K562 (cell line): Measurements from ENCODE around the gene PIP5KL1. TPM values are rescaled to one million over a fixed set of nuclear protein-coding genes. Genes with fewer than 3 reads are reported as not detected.

ENCODE experiments used
- ATAC-seq: fragments of 200-7000 bp; cut with Tn5 transposase; 3 replicates; pipeline ENCODE4 v1.9.1; 2020; ENCODE audit warnings: moderate library complexity
- BruUV-seq: library from RNA; stranded (reverse); fragments of 400-500 nt; replicated peaks from 2 replicates; lab custom pipeline; 2021; lab: Mats Ljungman, UMichigan
- CTCF ChIA-PET: fragments of 300-600 bp; formaldehyde crosslinking; extraction: SDS; loops from one replicate; lab custom pipeline; 2021; ENCODE audit warnings: low intra/inter-chr PET ratio; lab: Yijun Ruan, JAX
- POLR2A ChIA-PET: fragments of 300-600, 350-650 bp; sonication (Branson Sonifier 250); formaldehyde crosslinking; extraction: SDS; loops from one replicate; lab custom pipeline; 2021; ENCODE audit warnings: antibody characterized with exemption, inconsistent platforms; lab: Yijun Ruan, JAX
- DNase-seq, 4 experiments: peaks; one replicate each; pipeline versions ENCODE4 v3.0.0 to v3.0.0-alpha.2; 2011 to 2018; ENCODE audit warnings: low spot score in 3 of 4, mixed read lengths in 3 of 4; ENCODE audit errors: extremely low read depth in 1 of 4
- FAIRE-seq: peaks from 2 replicates; lab custom pipeline; 2011; peaks lifted over from hg19 to GRCh38; lab: Jason Lieb, UNC
- H2AFZ ChIP-seq: 2 replicates; pipeline ENCODE4 v1.6.0; 2011; ENCODE audit warnings: low read depth, low read length, control low read depth, inconsistent platforms
- H3K27ac ChIP-seq: fragments of 200-600 bp; 3 replicates; pipeline ENCODE4 v1.8.0; 2011; ENCODE audit warnings: low read depth, mild to moderate bottlenecking, control low read depth, inconsistent platforms, low read length, moderate library complexity, mixed read lengths; ENCODE audit errors: extremely low read depth
- H3K27me3 ChIP-seq, 2 experiments: fragments of 300-600 bp in 1 of 2; 2 replicates in 1 of 2; 3 replicates in 1 of 2; pipeline versions ENCODE4 v1.6.0 to v1.8.0; 2011; ENCODE audit warnings: inconsistent platforms in 2 of 2, low read length in 2 of 2, mild to moderate bottlenecking in 1 of 2, mixed read lengths in 1 of 2, moderate library complexity in 1 of 2; ENCODE audit not compliant: control insufficient read depth in 2 of 2, insufficient read depth in 2 of 2
- H3K36me3 ChIP-seq: fragments of 300-600 bp; 3 replicates; pipeline ENCODE4 v1.8.0; 2011; ENCODE audit warnings: mild to moderate bottlenecking, low read length, inconsistent platforms; ENCODE audit not compliant: control insufficient read depth, insufficient read depth
- H3K4me1 ChIP-seq, 2 experiments: fragments of 200-600 bp in 1 of 2; replicated peaks in 1 of 2; 2 replicates in 1 of 2; 3 replicates in 1 of 2; pipeline versions ENCODE4 v1.5.1 to v1.8.0; 2011; ENCODE audit warnings: inconsistent platforms in 2 of 2, low read length in 2 of 2, mild to moderate bottlenecking in 1 of 2, mixed read lengths in 1 of 2, moderate library complexity in 1 of 2; ENCODE audit not compliant: control insufficient read depth in 2 of 2, insufficient read depth in 2 of 2
- H3K4me2 ChIP-seq: 2 replicates; pipeline ENCODE4 v1.6.1; 2011; ENCODE audit warnings: low read length, control low read depth, inconsistent platforms, mixed read lengths; ENCODE audit not compliant: insufficient read depth
- H3K4me3 ChIP-seq: fragments of 200-600 bp; sonication (generic), shearing (Covaris generic); 2 replicates; pipeline ENCODE4 v1.5.1; 2016; ENCODE audit warnings: control low read depth, inconsistent platforms
- H3K79me2 ChIP-seq: fragments of 200-600 bp; 3 replicates; pipeline ENCODE4 v1.8.0; 2011; ENCODE audit warnings: low read length, inconsistent platforms; ENCODE audit not compliant: control insufficient read depth, insufficient read depth
- H3K9ac ChIP-seq, 2 experiments: 2 replicates each; pipeline versions ENCODE4 v1.6.0 to v1.6.1; 2011; ENCODE audit warnings: low read depth in 2 of 2, low read length in 2 of 2, control low read depth in 1 of 2, inconsistent platforms in 1 of 2, mild to moderate bottlenecking in 1 of 2, mixed read lengths in 1 of 2; ENCODE audit not compliant: insufficient read depth in 1 of 2
- H3K9me1 ChIP-seq: one replicate; pipeline ENCODE4 v1.6.0; 2011; ENCODE audit warnings: inconsistent platforms, mild to moderate bottlenecking, low read length, moderate library complexity; ENCODE audit not compliant: control insufficient read depth, insufficient read depth
- H3K9me3 ChIP-seq: replicated peaks from 2 replicates; pipeline ENCODE4 v1.5.1; 2011; ENCODE audit warnings: low read depth, low read length, inconsistent platforms; ENCODE audit not compliant: control insufficient read depth, insufficient read depth
- H4K20me1 ChIP-seq: replicated peaks from 2 replicates; pipeline ENCODE4 v1.6.1; 2011; ENCODE audit warnings: low read length, inconsistent platforms, mixed read lengths; ENCODE audit not compliant: control insufficient read depth, insufficient read depth
- GABPA ChIP-seq: fragments of 200-800 bp; sonication (Bioruptor generic); conservative IDR thresholded peaks from 2 replicates; pipeline ENCODE4 v1.6.1; 2016; ENCODE audit warnings: low read depth, missing genetic modification characterization, missing compliant biosample characterization
- PBX2 ChIP-seq, 2 experiments: IDR thresholded peaks in 1 of 2; conservative IDR thresholded peaks in 1 of 2; 2 replicates each; pipeline ENCODE4 v1.6.1; 2016; ENCODE audit warnings: low read depth in 2 of 2, mild to moderate bottlenecking in 1 of 2, missing compliant biosample characterization in 1 of 2, missing genetic modification characterization in 1 of 2, moderate library complexity in 1 of 2
- PHF8 ChIP-seq: fragments of 200-600 bp; sonication (generic); IDR thresholded peaks from 2 replicates; pipeline ENCODE4 v1.6.1; 2012; ENCODE audit warnings: mixed run types, mild to moderate bottlenecking, inconsistent platforms, low read length, moderate library complexity, borderline replicate concordance
- RBBP5 ChIP-seq: fragments of 200-600 bp; sonication (generic); IDR thresholded peaks from 2 replicates; pipeline ENCODE4 v1.6.1; 2012; ENCODE audit warnings: borderline replicate concordance, mild to moderate bottlenecking, low read length, control low read depth, inconsistent platforms; ENCODE audit not compliant: insufficient read depth, poor library complexity, severe bottlenecking
- U2AF2 ChIP-seq: fragments of 200-400 bp; formaldehyde crosslinking; optimal IDR thresholded peaks from 2 replicates; pipeline ENCODE3; 2017; ENCODE audit warnings: low read depth, mild to moderate bottlenecking, low read length
- VEZF1 ChIP-seq: fragments of 200-800 bp; sonication (Bioruptor generic); IDR thresholded peaks from 2 replicates; pipeline ENCODE4 v1.6.1; 2017; ENCODE audit warnings: missing genetic modification characterization, missing compliant biosample characterization
- ZBTB33 ChIP-seq: sonication (generic); formaldehyde crosslinking; IDR thresholded peaks from 2 replicates; pipeline ENCODE4 v1.8.1; 2023; ENCODE audit warnings: mild to moderate bottlenecking, missing genetic modification reagents
- ZC3H4 ChIP-seq: sonication (generic); formaldehyde crosslinking; IDR thresholded peaks from 2 replicates; pipeline ENCODE4 v1.9.0; 2021; ENCODE audit warnings: missing genetic modification reagents, borderline replicate concordance
- ZNF239 ChIP-seq: fragments of 250-450 bp; sonication (Bioruptor Pico); IDR thresholded peaks from 2 replicates; pipeline ENCODE4 v1.4.0; 2020; ENCODE audit warnings: mild to moderate bottlenecking
- WGBS: fragments of 100-300 bp; shearing (Covaris generic); methylation state at CpG from one replicate; pipeline ENCODE4 v1.1.6; 2016; ENCODE audit warnings: low coverage, mixed read lengths; ENCODE audit not compliant: insufficient coverage; ENCODE audit errors: missing lambda C conversion rate; 5-methylcytosine and 5-hydroxymethylcytosine counted together
- in situ Hi-C: fragments of 300-500 bp; cut with MboI; formaldehyde crosslinking; loops from 4 replicates; pipeline ENCODE4 v1.15.0; 2018; ENCODE audit warnings: inconsistent platforms, mixed read lengths
- intact Hi-C: fragments of 100-400 bp; cut with micrococcal nuclease; formaldehyde crosslinking; loops from 2 replicates; pipeline ENCODE4 v1.14.2; 2022
- polyA plus RNA-seq, 8 experiments: library from polyadenylated mRNA; depleted of rRNA in 4 of 8; stranded (reverse) in 5 of 8; unstranded in 3 of 8; fragments of >200 nt; fragmentation: Nextera tagmentation in 2 of 8; fragmentation: Illumina TruSeq in 1 of 8; extraction: Ambion mirVana in 2 of 8; extraction: Trizol in 1 of 8; gene quantifications; 2 replicates each; pipeline versions ENCODE4 v1.2.1 to v1.2.3, GENCODE V29; 2011 to 2014; ENCODE audit warnings: inconsistent platforms in 1 of 8, missing spikeins in 1 of 8
- total RNA-seq, 7 experiments: library from RNA; depleted of rRNA in 6 of 7; stranded (reverse); fragments of >200 nt in 6 of 7; fragmentation: Illumina TruSeq in 2 of 7; extraction: Trizol in 2 of 7; gene quantifications; 2 replicates each; pipeline versions ENCODE4 v1.2.1 to v1.2.3, GENCODE V29; 2011 to 2021; ENCODE audit warnings: low replicate concordance in 1 of 7

Gene PIP5KL1
- total and polyA plus RNA-seq, 9 of the 15 experiments (the other 6 are each of a cell fraction or from before 2014, with no cell fraction given) = 0.18 to 4.8 (median 1.2) TPM

GRCh38 chr9:127979333-127980059, 48.9 kb upstream of the PIP5KL1 start (continued):
- TF ChIP-seq GABPA (tag) = no peak
- TF ChIP-seq ZBTB33 (CRISPR knock-in tag) = no peak
- no peak for TF ChIP-seq RBBP5

GRCh38 chr9:127979015-127979332, 48.4 kb upstream of the PIP5KL1 start:
- WGBS = 43% methylated on average over 5 of the region's 5 CpGs
- no peaks in the 10 kb centered on the region for H3K9me3 ChIP-seq
- H3K4me3 ChIP-seq = peak overlapping the region; percentile 73
- H3K9ac ChIP-seq = peak overlapping the region; percentile 53 to 90; a peak in 3 of 4 replicates
- FAIRE-seq (no peak), ATAC-seq (no peak), DNase-seq (no peak)
- H3K36me3 ChIP-seq = peaks cover 6% of the 10 kb centered on the region; the same call in 1 of the 3 replicates
- H4K20me1 ChIP-seq = peaks cover 53% of the 10 kb centered on the region
- intact Hi-C loops = no loop called here
- H3K27ac ChIP-seq = no peak overlapping the region
- H3K4me2 ChIP-seq = peak overlapping the region; percentile 74
- no peaks in the 10 kb centered on the region for H3K9me1 ChIP-seq
- in situ Hi-C loops = no loop called here
- POLR2A ChIA-PET = interaction anchor here (0.7 to 2.6 kb wide), 6 partner anchors 9 to 147 kb away, joined by 3 to 11 read pairs (median 3); no protein-coding TSS in a partner anchor
- H2AFZ ChIP-seq = no peak overlapping the region
- no TSS peak for BruUV-seq
- no peaks in the 10 kb centered on the region for H3K27me3 ChIP-seq
- peaks cover 44 to 72% of the 10 kb centered on the region in 2 experiments for H3K4me1 ChIP-seq
- TF ChIP-seq U2AF2 (no peak), ZNF239 (CRISPR knock-in tag) (no peak), PBX2 (CRISPR knock-in tag; IDR thresholded peaks at IDR 0.05; ENCODE audit: low read depth) (no peak), PBX2 (tag; conservative IDR thresholded peaks at IDR 0.05; ENCODE audit: low read depth) (no peak), PHF8 (no peak), VEZF1 (CRISPR knock-in tag) (no peak), ZC3H4 (0 out of 2 replicates have a peak, but pooled peaks have one; percentile 50)
- CTCF ChIA-PET = no interaction called here
- H3K79me2 ChIP-seq = peaks cover 63% of the 10 kb centered on the region
